CD4-positive, alpha-beta T cell treated with Interleukin-1 beta for 1 hour (primary cell): ENCODE results near the gene IFT88.
"Not testable (repeated sequence)": the region's sequence is repeated elsewhere in the genome, so short reads cannot be mapped to it uniquely, and the experiment has no call there.

Source experiments
- DNase-seq, 2 donors: peaks; one replicate each; pipeline ENCODE4 v3.0.0-alpha.2; 2020 to 2022

The IFT88 gene

DNA sequence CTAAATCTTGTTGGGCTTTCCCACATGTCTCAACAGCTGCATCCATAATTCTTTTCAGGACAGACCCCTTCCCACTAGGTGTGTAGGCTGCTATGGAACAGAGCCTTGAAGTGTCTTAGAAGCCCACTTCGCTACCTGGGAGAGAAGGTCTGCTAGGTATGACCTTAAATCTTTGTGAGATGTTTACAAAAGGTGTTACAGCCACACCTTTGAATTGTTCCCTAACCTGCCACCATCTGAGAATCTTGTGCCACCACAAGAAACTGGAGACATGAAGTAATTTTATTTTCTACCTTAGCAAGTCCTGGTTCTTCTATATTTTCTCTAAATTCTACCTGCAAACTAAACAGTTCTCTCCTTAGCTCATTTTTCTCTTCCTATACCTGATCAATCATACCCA is 69.1 kb downstream of the IFT88 start:
- no peak for DNase-seq

GRCh38 chr13:20637811-20638210 is 70.9 kb downstream of the IFT88 start:
- DNase-seq, result no peak

DNA sequence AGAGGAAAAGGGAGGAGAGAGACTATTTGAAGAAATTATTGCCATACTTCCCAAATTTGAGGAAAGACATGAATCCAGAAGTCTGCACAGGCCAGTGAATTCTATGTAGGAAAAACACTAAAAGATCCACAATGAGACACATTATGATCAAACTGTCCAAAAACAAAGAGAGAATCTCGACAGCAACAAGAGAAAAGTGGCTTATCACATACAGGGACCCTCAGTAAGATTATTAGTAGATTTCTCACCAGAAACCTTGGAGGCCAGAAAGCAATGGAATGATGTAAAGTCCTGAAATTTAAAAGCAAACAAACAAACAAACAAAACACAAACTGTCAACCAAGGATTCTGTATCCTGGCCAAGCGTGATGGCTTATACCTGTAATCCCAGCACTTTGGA is 80.8 kb downstream of the IFT88 start:
- DNase-seq, result no peak

GRCh38 chr13:20652946-20653345 is 86.0 kb downstream of the IFT88 start:
- no peak for DNase-seq

GRCh38 chr13:20654156-20654555 is 87.2 kb downstream of the IFT88 start:
- DNase-seq, result no peak

- no peak for DNase-seq
These were observed 91.6 kb downstream of the IFT88 start for GRCh38 chr13:20658451-20659040.

GRCh38 chr13:20664351-20664750 is 97.4 kb downstream of the IFT88 start:
- no peak for DNase-seq

- no peak for DNase-seq
These were observed 100.0 kb downstream of the IFT88 start for GRCh38 chr13:20666948-20667347.

- DNase-seq, result no peak
These were observed 101.0 kb downstream of the IFT88 start for GRCh38 chr13:20667857-20668437.

- peak in 1 of 2 donors; percentile 19 for DNase-seq
These were observed 102.2 kb downstream of the IFT88 start for GRCh38 chr13:20669162-20669561.

DNA sequence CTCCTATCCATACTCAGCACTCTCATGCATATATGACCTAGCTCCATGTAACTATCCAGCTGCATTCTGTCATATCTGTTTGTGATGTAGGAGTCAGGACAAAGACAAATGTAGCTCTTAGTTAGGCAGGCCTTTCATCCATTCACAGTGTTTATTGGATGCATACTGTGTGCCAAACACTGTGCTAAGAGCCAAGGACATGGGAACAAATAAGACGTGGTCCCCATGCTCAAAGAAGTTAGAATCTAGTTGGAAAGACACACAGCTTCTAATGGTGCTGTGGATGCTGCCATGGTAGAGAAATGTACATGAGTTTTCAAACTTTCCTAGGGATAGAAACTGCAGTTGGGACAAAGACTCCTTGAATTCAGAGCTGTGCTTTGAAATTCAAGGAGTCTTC is 104.8 kb downstream of the IFT88 start:
- no peak for DNase-seq

- no peak for DNase-seq
These were observed 105.8 kb downstream of the IFT88 start for GRCh38 chr13:20672772-20673171.

GRCh38 chr13:20673715-20674114 is 106.8 kb downstream of the IFT88 start:
- DNase-seq, result no peak

DNA sequence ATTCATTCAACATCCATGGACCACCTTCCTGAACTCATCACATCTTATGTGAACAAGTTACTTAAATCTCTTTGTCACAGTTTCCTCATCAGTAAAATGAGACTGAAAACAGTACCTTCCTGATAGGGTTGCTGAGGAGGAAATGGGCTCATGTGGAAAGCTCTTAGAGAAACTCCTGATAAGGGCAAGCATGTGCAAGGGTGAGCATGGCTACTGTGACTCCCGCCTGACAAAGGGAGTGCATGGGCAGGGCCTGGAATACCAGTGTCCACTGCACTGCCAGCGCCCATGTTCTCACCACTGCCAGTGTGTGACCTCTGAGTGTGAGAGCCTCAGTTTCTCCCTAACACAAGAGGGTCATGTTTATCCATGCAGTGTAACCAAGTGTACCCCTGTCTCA is 109.3 kb downstream of the IFT88 start:
- DNase-seq, result no peak

DNA sequence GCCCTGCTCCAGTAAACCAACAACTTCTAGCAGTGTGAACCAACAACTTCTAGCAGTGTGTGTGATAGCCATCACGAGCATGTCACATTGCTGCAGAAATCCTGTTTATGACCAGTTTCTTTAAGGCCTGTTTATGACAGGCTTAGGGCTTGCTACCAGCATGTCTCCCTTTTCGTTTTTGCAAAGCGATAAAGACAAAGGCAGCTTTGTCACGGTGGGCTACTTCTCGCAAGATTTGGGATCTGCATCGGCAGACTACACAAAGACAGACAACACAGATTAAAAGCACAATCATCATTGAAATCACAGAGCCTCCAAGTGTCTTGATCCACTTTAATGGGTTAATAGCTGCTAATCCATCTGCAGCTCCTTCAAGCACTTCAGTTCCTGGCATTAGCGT is 111.6 kb downstream of the IFT88 start:
- DNase-seq, result not testable (repeated sequence)

- no peak for DNase-seq
These were observed 112.9 kb downstream of the IFT88 start for GRCh38 chr13:20679879-20680278.

GRCh38 chr13:20680416-20681080 is 113.6 kb downstream of the IFT88 start:
- no peak for DNase-seq

- DNase-seq, result not testable (repeated sequence)
These were observed 114.5 kb downstream of the IFT88 start for GRCh38 chr13:20681481-20681880.

- DNase-seq, result no peak
These were observed 115.1 kb downstream of the IFT88 start for GRCh38 chr13:20682061-20682460.

DNA sequence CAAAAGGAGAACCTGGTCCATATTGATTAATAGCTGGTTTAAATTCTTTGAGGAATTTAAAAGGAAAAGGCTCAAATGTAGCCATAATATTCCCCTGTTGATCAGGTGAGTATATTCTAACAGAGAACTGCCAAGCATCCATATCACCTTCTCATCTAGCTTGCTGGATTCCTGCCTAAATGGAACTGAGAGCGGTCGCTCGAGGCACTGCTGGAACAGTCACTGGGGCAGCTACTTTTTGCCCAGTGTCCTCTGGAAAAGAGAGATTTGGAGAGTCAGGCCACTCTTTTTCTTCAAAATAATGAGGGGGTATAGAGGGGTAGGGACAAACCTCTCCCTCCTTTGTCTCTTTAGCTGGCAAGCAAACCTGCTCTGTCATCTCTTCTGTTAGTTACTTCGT is 117.1 kb downstream of the IFT88 start:
- DNase-seq, result no peak

- DNase-seq, result no peak
These were observed 117.6 kb downstream of the IFT88 start for GRCh38 chr13:20684546-20684945.

GRCh38 chr13:20685092-20685491 is 118.1 kb downstream of the IFT88 start:
- no peak for DNase-seq

- DNase-seq, result no peak
These were observed 119.2 kb downstream of the IFT88 start for GRCh38 chr13:20686167-20686566.

- DNase-seq, result no peak
These were observed 120.1 kb downstream of the IFT88 start for GRCh38 chr13:20686863-20687579.
